Urothelium cell line (cell line): ENCODE data around the gene SMR3B.
A peak's percentile ranks its signal among the peaks of the same experiment; 100 is the strongest.

Experiments
- DNase-seq: peaks from one replicate; pipeline ENCODE4 v3.0.0; 2011; ENCODE audit warnings: low spot score, mixed read lengths
- FAIRE-seq: peaks from 2 replicates; lab custom pipeline; 2011; peaks lifted over from hg19 to GRCh38; lab: Jason Lieb, UNC

SMR3B gene

GRCh38 chr4:70382691-70383181 is at the start of gene SMR3B:
Gene SMR3B (plus strand): TSS chr4:70383131. CDS start chr4:70384511, 1,380 bp downstream.
- FAIRE-seq: no peak

GRCh38 chr4:70334681-70335080 is 48.2 kb upstream of the SMR3B start, which contains the start of gene CABS1:
Gene CABS1 (plus strand): TSS chr4:70334981. CDS start chr4:70335040, 59 bp downstream.
- FAIRE-seq: no peak
- no peak for DNase-seq

More at GRCh38 chr4:70382691-70383181, at the start of gene SMR3B:
- DNase-seq: no peak

DNA sequence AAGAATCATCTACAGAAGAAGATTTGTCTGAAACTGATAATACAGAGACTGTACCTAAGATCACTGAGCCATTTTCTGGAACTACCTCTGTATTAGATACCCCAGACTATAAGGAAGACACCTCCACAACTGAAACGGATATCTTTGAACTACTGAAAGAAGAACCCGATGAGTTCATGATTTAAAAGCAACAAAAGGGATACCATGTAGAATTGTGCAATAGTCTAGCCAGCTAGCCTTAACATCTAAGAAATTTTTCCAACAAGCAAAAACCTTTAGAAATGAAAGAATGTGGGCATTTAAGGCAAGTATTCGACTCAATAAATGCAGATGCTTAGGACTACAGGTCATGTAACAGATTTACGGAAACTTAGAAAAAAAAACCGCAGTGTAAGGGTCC is 46.9 kb upstream of the SMR3B start:
- no peak for FAIRE-seq

DNA sequence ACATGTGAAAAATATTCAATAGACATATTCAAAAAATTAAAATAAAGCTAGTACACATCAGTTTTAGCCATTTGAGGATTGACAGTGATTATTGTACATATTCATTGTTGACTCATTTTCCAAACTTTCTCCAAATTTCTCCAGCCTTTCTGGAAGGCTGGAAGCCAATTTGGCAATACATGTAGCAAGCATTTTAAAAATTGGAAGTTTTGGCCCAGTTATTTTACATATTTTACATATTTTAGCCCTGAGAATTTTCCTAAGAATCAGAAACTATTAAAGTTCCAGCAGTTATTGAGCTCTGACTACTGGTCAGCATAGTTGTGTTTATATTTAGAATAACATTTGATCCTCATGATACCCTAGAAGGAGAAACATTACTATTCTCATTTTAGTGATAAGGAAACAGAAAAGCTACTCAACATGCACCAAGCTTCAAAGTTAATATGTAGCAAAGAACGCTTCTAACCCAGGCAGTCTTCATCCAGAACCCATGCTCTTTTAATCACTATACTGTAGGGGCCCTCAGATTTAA is 45.0 kb upstream of the SMR3B start:
- FAIRE-seq (no peak), DNase-seq (no peak)

More for the DNA sequence above, 46.9 kb upstream of the SMR3B start:
- no peak for DNase-seq

GRCh38 chr4:70356185-70356584 is 26.7 kb upstream of the SMR3B start:
- DNase-seq (no peak), FAIRE-seq (no peak)

DNA sequence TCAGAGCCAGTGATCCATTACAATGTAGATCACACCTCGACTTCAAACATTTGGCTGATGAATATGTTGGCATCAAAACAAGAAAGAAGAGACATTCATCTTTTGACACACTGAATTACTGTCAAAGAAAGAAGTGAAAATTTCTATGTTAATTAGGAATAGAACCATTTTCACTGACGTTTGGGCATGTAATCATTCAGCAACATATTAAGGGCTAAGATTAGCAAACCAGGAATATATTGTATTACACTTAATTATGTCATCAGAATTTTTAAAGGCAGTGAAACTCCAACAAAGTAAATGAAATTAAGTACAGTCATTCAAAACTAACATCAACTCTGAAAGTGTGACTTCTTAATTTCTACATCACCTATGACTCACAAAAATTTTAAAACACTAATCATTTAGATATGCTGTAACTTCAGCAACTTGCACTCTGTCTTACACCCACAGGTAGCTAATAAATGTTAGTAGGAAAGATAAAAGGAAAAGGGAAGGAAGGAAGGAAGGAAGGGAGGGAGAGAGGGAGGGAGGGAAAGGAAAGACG is 23.7 kb upstream of the SMR3B start:
- no peak for FAIRE-seq
- DNase-seq: no peak

GRCh38 chr4:70360460-70360859 is 22.5 kb upstream of the SMR3B start, which contains the start of gene SMR3A:
Gene SMR3A (plus strand): TSS chr4:70360760. CDS start chr4:70362116, 1,356 bp downstream.
- DNase-seq (no peak), FAIRE-seq (no peak)

- FAIRE-seq: no peak
- no peak for DNase-seq
Measured at GRCh38 chr4:70364002-70364401, 18.9 kb upstream of the SMR3B start.

DNA sequence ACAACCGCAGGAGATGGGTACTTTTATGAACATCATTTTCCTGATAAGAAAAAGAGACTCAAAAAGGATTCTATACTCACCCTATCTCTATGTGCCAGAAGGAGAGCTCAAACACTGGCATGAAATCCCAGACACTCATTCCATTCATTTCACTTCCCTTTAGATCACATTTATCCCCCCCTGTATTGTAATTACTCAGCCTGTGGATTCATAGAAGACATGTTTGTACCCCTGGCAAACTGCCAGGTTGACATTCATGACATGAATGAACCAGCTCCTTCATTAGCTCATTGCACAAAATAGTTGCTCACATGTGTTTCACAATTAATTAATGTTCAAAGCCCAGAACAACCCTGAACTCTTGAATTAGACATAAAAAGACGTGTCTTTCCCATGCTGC is 17.5 kb upstream of the SMR3B start:
- FAIRE-seq (no peak), DNase-seq (peak; percentile 8)

- DNase-seq (no peak), FAIRE-seq (no peak)
Measured at GRCh38 chr4:70367813-70368212, 15.1 kb upstream of the SMR3B start.

DNA sequence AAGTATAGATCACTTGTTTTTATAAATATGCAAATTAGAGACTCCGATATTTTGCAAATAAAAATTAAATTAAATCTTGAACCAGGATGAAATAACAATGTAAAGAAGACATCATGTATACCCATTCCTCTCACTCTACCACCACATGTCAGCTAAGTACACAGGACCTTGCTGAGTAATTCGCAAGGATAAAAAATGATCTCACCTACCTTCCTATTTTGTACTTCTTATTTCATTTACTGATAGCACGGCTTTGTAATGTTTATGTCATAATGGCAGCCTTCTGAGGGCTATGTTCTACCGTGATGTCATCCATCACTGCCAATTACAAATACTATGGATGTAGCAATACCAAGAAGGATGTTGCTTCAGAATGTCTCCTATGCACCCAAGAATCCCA is 10.9 kb upstream of the SMR3B start:
- FAIRE-seq (no peak), DNase-seq (no peak)

DNA sequence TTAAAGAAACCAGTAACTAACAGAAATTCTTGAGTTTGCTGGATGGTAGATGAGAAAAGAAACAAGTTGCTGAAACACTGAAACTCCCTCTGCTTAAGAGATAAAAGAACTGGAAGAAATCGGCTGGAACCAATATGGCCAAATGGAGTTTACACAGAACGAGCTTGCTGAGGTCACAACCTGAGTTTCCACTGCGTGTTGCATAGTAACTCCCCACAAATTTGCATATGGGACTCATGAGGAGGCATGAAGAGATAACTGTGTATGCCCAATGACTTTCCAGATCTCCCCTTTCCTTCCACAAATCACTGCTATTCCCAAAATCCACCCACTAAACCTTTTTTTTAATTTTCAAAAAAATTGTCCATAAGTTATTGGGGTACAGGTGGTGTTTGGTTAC is 10.2 kb upstream of the SMR3B start:
- FAIRE-seq (no peak), DNase-seq (no peak)

- no peak for DNase-seq
- FAIRE-seq: no peak
Measured at GRCh38 chr4:70380578-70380977, 2.4 kb upstream of the SMR3B start.

DNA sequence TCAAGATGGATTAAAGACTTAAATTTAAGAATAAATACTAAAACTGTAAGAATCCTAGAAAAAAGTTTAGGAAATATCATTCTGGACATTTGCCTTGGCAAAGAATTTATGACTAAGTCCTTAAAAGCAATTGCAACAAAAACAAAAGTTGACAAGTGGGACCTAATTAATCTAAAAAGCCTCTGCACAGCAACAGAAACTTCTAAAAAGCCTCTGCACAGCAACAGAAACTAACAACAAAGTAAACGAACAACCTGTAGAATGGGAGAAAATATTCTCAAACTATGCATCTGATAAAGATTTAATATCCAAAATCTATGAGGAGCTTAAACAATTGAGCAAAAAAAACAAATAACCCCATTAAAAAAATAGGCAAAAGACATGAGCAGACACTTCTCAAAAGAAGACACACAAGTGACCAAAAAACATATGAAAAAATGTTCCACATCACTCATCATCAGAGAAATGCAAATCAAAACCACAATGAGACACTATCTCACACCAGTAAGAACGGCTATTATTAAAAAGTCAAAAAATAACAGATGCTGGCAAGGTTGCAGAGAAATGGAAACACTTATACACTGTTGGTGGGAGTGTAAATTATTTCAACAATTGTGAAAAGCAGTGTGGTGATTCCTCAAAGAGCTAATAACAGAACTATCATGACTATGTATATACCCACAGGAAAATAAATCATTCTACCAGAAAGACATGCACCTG is 9.3 kb downstream of the SMR3B start:
- no peak for FAIRE-seq

GRCh38 chr4:70397580-70397979 is 14.6 kb downstream of the SMR3B start, which contains the start of gene OPRPN:
Gene OPRPN (plus strand): TSS chr4:70397940. CDS start chr4:70399286, 1,346 bp downstream.
- FAIRE-seq: no peak
- no peak for DNase-seq

More for the DNA sequence above, 9.3 kb downstream of the SMR3B start:
- no peak for DNase-seq

DNA sequence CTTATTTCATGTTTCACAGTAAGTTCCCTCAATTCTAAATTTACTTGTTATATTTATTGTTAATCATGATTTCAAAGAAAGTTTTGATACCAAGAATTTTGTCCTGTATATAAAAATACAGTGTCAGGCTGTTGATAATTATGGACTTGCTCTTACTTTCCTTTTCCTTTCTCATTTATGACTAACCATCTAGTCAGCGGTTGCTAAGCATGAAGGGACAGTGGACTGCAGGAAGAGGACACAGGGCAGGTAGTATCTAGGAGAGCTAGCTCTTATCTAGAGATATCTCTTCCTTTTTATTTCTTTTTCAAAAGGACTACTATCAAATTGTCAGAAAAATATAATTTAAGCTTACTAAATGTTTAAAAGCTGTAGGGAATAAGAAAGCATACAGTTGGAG is 16.4 kb downstream of the SMR3B start:
- DNase-seq (no peak), FAIRE-seq (no peak)

GRCh38 chr4:70402762-70403161 is 19.8 kb downstream of the SMR3B start:
- FAIRE-seq (no peak), DNase-seq (no peak)

DNA sequence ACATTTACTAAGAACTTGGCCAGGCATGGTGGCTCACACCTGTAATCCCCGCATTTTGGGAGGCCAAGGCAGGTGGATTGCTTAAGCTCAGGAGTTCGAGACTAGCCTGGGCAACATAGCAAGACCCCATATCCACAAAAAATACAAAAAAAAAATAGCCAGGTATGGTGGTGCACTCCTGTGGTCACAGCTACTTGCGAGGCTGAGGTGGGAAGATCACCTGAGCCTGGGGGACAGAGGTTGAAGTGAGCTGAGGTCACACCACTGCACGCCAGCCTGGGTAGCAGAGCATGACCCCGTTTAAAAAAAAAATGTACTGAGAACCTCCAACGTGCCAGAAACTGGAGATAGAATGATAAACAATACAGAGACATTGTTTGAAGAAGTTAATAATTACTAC is 22.8 kb downstream of the SMR3B start:
- FAIRE-seq: no peak

DNA sequence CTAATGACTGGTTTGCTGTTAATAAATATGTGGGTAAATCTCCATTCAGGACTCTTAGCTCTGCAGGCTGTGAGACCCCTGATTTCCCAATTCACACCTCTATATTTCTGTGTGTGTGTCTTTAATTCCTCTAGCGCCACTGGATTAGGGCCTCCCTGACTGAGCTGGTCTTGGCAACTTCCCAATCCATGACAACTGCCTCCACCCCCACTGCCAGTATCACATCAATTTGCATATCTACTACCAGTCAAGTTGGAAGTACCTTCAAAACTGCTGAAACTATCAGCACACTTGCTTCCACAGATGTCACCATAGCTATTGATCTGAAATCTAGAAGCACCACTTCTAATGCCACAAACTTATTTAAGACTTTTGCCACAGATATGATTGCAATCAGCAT is 42.4 kb downstream of the SMR3B start:
- no peak for DNase-seq
- no peak for FAIRE-seq

More for the DNA sequence above, 22.8 kb downstream of the SMR3B start:
- no peak for DNase-seq

DNA sequence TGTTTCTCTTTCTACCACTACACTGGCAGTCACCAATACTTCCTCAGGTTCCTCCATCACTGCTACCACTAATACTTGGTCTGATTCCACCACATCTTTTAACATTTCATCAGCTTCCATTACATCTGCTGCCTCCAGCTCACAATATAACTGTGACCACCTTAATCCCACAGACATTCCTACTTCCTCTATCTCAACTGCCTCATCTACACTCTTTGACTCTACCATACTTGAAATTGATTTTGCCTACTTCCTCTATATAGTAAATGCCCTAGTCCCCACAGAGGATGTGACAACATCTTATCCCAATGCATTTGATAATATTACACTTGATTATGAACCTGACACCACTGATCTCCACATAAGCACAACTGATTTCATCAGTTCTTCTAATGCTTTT is 43.9 kb downstream of the SMR3B start:
- DNase-seq: no peak
- no peak for FAIRE-seq

- no peak for FAIRE-seq
Measured at GRCh38 chr4:70437197-70437596, 54.3 kb downstream of the SMR3B start.

More at GRCh38 chr4:70437197-70437596, 54.3 kb downstream of the SMR3B start:
- DNase-seq: no peak
